Esophagus squamous epithelium (tissue), 4 donors: ENCODE measurements around the gene RBM22.

Experiments
- POLR2A ChIP-seq, 4 donors: fragments of 450-650 bp; IDR thresholded peaks; one replicate each; pipeline ENCODE4 v1.6.1; 2017; ENCODE audit warnings: antibody characterized with exemption in 4 of 4, mild to moderate bottlenecking in 4 of 4, moderate library complexity in 3 of 4
- TF ChIP-seq, protein P1 (sequence below), 6 experiments: fragments of 450-650 bp in 4 of 6; fragments of 200-600 bp in 2 of 6; sonication (generic) in 2 of 6; IDR thresholded peaks; one replicate each; pipeline ENCODE4 v1.5.1; 2016 to 2019; ENCODE audit warnings: antibody characterized with exemption in 6 of 6, mild to moderate bottlenecking in 4 of 6, moderate library complexity in 4 of 6

DNA sequence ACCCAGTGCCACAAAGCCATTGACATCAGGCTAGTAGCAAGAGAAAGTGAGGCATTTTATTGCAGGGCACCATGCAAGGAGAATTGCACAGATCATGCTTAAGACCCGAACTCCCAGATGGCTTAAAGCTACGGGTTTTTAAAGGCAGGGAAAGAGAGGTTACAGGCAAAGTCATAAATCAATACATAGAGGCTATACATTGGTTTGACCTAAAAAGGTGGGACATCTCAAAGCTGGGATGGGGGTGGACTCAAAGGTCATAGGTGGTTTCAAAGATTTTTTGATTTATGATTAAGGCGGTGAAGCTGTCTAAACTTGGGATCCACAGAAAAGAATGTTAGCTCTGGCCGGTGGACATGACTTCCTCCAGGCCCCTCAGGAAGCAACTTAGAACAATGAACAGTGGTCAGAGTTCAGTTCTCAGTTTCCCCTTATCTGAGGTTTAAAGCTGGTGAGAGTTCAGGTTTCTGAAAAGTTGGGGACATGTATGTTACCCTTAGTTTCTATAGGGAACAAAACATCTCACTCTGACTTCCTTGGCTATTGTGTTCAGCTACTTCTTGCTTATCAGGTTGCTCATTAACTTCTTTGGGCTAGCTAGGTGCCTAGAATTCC lies 6.0 kb upstream of the RBM22 start:
- TF ChIP-seq, protein P1, sequence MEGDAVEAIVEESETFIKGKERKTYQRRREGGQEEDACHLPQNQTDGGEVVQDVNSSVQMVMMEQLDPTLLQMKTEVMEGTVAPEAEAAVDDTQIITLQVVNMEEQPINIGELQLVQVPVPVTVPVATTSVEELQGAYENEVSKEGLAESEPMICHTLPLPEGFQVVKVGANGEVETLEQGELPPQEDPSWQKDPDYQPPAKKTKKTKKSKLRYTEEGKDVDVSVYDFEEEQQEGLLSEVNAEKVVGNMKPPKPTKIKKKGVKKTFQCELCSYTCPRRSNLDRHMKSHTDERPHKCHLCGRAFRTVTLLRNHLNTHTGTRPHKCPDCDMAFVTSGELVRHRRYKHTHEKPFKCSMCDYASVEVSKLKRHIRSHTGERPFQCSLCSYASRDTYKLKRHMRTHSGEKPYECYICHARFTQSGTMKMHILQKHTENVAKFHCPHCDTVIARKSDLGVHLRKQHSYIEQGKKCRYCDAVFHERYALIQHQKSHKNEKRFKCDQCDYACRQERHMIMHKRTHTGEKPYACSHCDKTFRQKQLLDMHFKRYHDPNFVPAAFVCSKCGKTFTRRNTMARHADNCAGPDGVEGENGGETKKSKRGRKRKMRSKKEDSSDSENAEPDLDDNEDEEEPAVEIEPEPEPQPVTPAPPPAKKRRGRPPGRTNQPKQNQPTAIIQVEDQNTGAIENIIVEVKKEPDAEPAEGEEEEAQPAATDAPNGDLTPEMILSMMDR (IDR thresholded peaks at IDR 0.05), result no peak
- no peak for TF ChIP-seq POLR2A (IDR thresholded peaks at IDR 0.05)
